PC-9 (cell line): ENCODE data around the gene GLT1D1. TPM values are rescaled to one million over a fixed set of nuclear protein-coding genes. Genes with fewer than 3 reads are reported as not detected.
"Not testable (repeated sequence)": the region's sequence is repeated elsewhere in the genome, so short reads cannot be mapped to it uniquely, and the experiment has no call there.

Source experiments
- BruUV-seq: library from RNA; stranded (reverse); fragments of 400-500 nt; replicated peaks from 2 replicates; lab custom pipeline; 2021; lab: Mats Ljungman, UMichigan
- CTCF ChIA-PET: fragments of 300-600 bp; sonication (Branson Sonifier 250); formaldehyde crosslinking; loops from one replicate; lab custom pipeline; 2022; ENCODE audit warnings: antibody characterized with exemption; lab: Charles Lee
- POLR2A ChIA-PET: fragments of 300-600 bp; sonication (Branson Sonifier 250); formaldehyde crosslinking; loops from one replicate; lab custom pipeline; 2022; ENCODE audit warnings: antibody characterized with exemption; ENCODE audit not compliant: unreplicated experiment; lab: Charles Lee
- DNase-seq, 2 experiments: peaks; one replicate each; pipeline versions ENCODE4 v3.0.0 to v3.0.0-alpha.2; 2015 to 2022; ENCODE audit warnings: mixed read lengths in 1 of 2
- H2AFZ ChIP-seq: fragments of 200-600 bp; sonication (generic); 2 replicates; pipeline ENCODE4 v1.8.1; 2017; ENCODE audit warnings: antibody characterized with exemption
- H3F3A ChIP-seq: fragments of 200-600 bp; sonication (generic); 2 replicates; pipeline ENCODE4 v1.8.1; 2017; ENCODE audit warnings: antibody characterized with exemption, mild to moderate bottlenecking, low read depth; ENCODE audit not compliant: insufficient read depth
- H3K27ac ChIP-seq: fragments of 200-600 bp; sonication (generic); 2 replicates; pipeline ENCODE4 v1.6.1; 2016; ENCODE audit warnings: mixed run types
- H3K27me3 ChIP-seq: fragments of 200-600 bp; sonication (generic); 2 replicates; pipeline ENCODE4 v1.6.1; 2016; ENCODE audit warnings: low read depth, mixed run types; ENCODE audit not compliant: insufficient read depth
- H3K36me3 ChIP-seq: fragments of 200-600 bp; sonication (generic); 2 replicates; pipeline ENCODE4 v1.6.1; 2016; ENCODE audit warnings: low read depth, mixed run types
- H3K4me1 ChIP-seq: fragments of 200-600 bp; sonication (generic); replicated peaks from 2 replicates; pipeline ENCODE4 v1.6.1; 2016; ENCODE audit warnings: mixed run types; ENCODE audit not compliant: insufficient read depth
- H3K4me2 ChIP-seq: fragments of 200-600 bp; sonication (generic); 2 replicates; pipeline ENCODE4 v1.6.1; 2017; ENCODE audit warnings: mixed run types
- H3K4me3 ChIP-seq: fragments of 200-600 bp; sonication (generic); 2 replicates; pipeline ENCODE4 v1.6.1; 2016; ENCODE audit warnings: mixed run types
- H3K79me2 ChIP-seq: fragments of 200-600 bp; sonication (generic); 2 replicates; pipeline ENCODE4 v1.6.1; 2017; ENCODE audit warnings: low read depth, mixed run types
- H3K9me2 ChIP-seq: fragments of 200-600 bp; sonication (generic); 2 replicates; pipeline ENCODE4 v1.8.1; 2017; ENCODE audit warnings: mild to moderate bottlenecking; ENCODE audit not compliant: insufficient read depth
- H3K9me3 ChIP-seq: fragments of 200-600 bp; sonication (generic); 2 replicates; pipeline ENCODE4 v1.8.1; 2016; ENCODE audit warnings: low read depth; ENCODE audit not compliant: insufficient read depth
- H4K20me1 ChIP-seq: fragments of 200-600 bp; sonication (generic); 2 replicates; pipeline ENCODE4 v1.8.1; 2017; ENCODE audit not compliant: insufficient read depth
- CTCF ChIP-seq: fragments of 200-600 bp; sonication (generic); conservative IDR thresholded peaks from 2 replicates; pipeline ENCODE4 v1.6.1; 2017; ENCODE audit warnings: mixed run types, antibody characterized with exemption, mild to moderate bottlenecking, moderate library complexity
- EZH2 ChIP-seq: fragments of 200-600 bp; sonication (generic); IDR thresholded peaks from 2 replicates; pipeline ENCODE4 v1.8.0; 2017; ENCODE audit warnings: antibody characterized with exemption, low read depth
- intact Hi-C: fragments of 100-400 bp; cut with micrococcal nuclease; formaldehyde crosslinking; loops from one replicate; pipeline ENCODE4 v1.10.0; 2022; ENCODE audit not compliant: unreplicated experiment
- total RNA-seq: library from RNA; stranded (reverse); gene quantifications from 2 replicates; pipeline ENCODE4 v1.2.3, GENCODE V29; 2021

The GLT1D1 gene
- total RNA-seq, 1 experiment from 2014 or later = not detected

DNA sequence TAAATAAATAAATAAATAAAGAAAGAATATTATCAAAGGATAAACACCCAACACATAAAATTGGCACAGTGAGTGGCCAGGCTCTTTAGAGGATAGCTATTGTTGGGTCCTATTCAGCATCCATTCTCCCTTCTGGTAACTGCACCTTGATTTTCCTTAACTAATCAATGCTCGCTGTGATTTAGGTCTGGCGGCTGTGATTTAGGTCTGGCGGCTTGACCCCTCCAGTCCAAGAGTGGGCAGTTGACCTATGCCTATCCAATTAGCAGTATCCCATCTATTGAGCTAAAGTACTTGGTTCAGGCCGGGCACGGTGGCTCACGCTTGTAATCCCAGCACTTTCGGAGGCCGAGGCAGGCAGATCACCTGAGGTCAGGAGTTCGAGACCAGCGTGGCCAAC is 19.9 kb upstream of the GLT1D1 start:
- Histone ChIP-seq H3K27ac (no peak overlapping the region), H3K9me3 (no peaks in the 10 kb centered on the region), H3K79me2 (no peaks in the 10 kb centered on the region), H3K4me3 (no peak overlapping the region), H3K27me3 (peaks cover 34% of the 10 kb centered on the region), H3K9me2 (no peaks in the 10 kb centered on the region), H3F3A (no peaks in the 10 kb centered on the region), H3K4me1 (no peaks in the 10 kb centered on the region), H3K4me2 (no peak overlapping the region), H2AFZ (no peak overlapping the region), H4K20me1 (no peaks in the 10 kb centered on the region), H3K36me3 (no peaks in the 10 kb centered on the region)
- CTCF ChIA-PET = no interaction called here
- POLR2A ChIA-PET = no interaction called here
- intact Hi-C loops = no loop called here
- no peak for DNase-seq
- TF ChIP-seq CTCF = no peak
- TF ChIP-seq EZH2 = no peak
- no TSS peak for BruUV-seq

DNA sequence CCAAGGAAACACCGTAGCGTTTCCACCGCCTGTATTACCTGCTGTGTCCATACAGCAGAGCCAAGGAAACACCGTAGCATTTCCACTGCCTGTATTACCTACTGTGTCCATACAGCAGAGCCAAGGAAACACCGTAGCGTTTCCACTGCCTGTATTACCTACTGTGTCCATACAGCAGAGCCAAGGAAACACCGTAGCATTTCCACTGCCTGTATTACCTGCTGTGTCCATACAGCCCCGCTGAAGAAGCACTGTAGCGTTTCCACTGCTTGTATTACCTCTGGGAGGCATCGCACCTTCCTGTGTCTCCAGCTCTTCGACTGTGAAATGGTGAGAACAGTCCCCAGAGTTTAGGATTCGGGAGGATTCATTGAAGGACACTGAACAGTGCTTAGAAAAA is 13.4 kb upstream of the GLT1D1 start:
- H3K27ac ChIP-seq, H3K9me3 ChIP-seq, POLR2A ChIA-PET, CTCF ChIA-PET, intact Hi-C loops, H3K4me3 ChIP-seq, H3K9me2 ChIP-seq, DNase-seq, H3K4me1 ChIP-seq, H3K36me3 ChIP-seq, H3K4me2 ChIP-seq, H3K79me2 ChIP-seq, BruUV-seq, H4K20me1 ChIP-seq, H3F3A ChIP-seq, H2AFZ ChIP-seq: not testable (repeated sequence)
- H3K27me3 ChIP-seq = peaks cover 76% of the 10 kb centered on the region

DNA sequence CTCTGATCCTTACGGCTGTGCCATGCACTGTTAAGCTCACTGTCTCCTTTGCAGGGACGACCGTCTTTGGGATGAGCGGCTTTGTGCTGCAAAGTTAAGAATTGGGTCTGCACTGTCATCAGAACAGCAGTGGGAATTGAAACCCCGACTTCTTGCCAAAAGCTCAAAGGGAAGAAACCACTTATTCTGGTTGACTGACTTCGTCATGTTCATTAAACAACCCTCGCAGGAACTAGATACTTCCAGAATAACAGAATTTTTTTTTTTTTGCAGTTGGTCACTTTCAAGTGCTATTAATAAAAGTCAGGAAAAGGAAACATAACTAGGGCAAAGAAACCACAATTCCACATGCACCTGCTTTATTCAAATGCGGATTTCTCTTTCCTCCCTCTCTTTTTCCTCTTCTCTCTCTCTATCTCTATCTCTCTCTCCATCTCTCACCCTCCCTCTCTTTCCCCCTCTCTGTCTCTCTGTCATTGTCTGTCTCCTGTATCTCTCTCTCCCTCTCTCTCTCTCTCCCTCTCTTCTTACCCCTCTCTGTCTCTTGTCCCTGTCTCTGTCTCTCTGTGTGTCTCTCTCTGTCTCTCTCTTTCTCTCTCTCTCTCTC is 12.3 kb upstream of the GLT1D1 start:
- ChIA-PET CTCF (no interaction called here), POLR2A (no interaction called here)
- no peak overlapping the region for H3K27ac ChIP-seq
- TF ChIP-seq CTCF (no peak), EZH2 (no peak)
- H3K9me2 ChIP-seq = no peaks in the 10 kb centered on the region
- intact Hi-C loops = no loop called here
- peaks cover 65% of the 10 kb centered on the region for H3K27me3 ChIP-seq
- H3K9me3 ChIP-seq = no peaks in the 10 kb centered on the region
- no peaks in the 10 kb centered on the region for H3K4me1 ChIP-seq
- BruUV-seq = no TSS peak
- H4K20me1 ChIP-seq = no peaks in the 10 kb centered on the region
- H3K79me2 ChIP-seq = no peaks in the 10 kb centered on the region
- H3F3A ChIP-seq = no peaks in the 10 kb centered on the region
- DNase-seq = no peak
- H3K4me3 ChIP-seq = no peak overlapping the region
- H3K4me2 ChIP-seq = no peak overlapping the region
- H2AFZ ChIP-seq = no peak overlapping the region
- no peaks in the 10 kb centered on the region for H3K36me3 ChIP-seq

DNA sequence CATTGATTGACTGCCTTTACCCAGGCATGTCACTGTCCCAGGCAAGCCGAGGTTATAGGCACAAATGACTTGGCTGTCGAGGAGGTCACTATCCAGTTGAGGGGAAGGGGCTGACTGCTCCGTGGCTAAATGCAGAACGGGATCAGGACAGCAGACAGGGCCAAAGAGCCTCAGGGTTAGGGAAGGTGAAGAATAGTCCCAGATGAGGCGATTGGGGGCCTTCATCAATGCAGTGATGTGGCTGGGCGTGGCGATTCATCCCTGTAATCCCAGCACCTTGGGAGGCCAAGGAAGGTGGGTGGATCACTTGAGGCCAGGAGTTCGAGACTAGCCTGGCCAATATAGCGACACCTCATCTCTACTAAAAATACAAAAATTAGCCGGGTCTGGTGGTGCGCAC is 10.7 kb upstream of the GLT1D1 start:
- Histone ChIP-seq H3K9me3 (no peaks in the 10 kb centered on the region), H3K27ac (no peak overlapping the region), H3K27me3 (peaks cover 53% of the 10 kb centered on the region), H2AFZ (no peak overlapping the region), H3K4me2 (no peak overlapping the region), H4K20me1 (no peaks in the 10 kb centered on the region), H3K4me1 (no peaks in the 10 kb centered on the region), H3K79me2 (no peaks in the 10 kb centered on the region), H3K9me2 (no peaks in the 10 kb centered on the region), H3K4me3 (no peak overlapping the region), H3F3A (no peaks in the 10 kb centered on the region), H3K36me3 (no peaks in the 10 kb centered on the region)
- BruUV-seq = no TSS peak
- no peak for TF ChIP-seq EZH2
- no peak for TF ChIP-seq CTCF
- intact Hi-C loops = no loop called here
- CTCF ChIA-PET = no interaction called here
- no peak for DNase-seq
- POLR2A ChIA-PET = no interaction called here
